GM21528 (cell line): ENCODE measurements around the gene CCN2.
"Not testable (repeated sequence)": the region's sequence is repeated elsewhere in the genome, so short reads cannot be mapped to it uniquely, and the experiment has no call there.

ENCODE experiments used
- ATAC-seq: cut with Tn5 transposase; IDR thresholded peaks from one replicate; pipeline ENCODE4 v1.9.1; 2021; ENCODE audit warnings: mild to moderate bottlenecking, moderate library complexity; ENCODE audit not compliant: unreplicated experiment, low FRiP score

Gene CCN2

DNA sequence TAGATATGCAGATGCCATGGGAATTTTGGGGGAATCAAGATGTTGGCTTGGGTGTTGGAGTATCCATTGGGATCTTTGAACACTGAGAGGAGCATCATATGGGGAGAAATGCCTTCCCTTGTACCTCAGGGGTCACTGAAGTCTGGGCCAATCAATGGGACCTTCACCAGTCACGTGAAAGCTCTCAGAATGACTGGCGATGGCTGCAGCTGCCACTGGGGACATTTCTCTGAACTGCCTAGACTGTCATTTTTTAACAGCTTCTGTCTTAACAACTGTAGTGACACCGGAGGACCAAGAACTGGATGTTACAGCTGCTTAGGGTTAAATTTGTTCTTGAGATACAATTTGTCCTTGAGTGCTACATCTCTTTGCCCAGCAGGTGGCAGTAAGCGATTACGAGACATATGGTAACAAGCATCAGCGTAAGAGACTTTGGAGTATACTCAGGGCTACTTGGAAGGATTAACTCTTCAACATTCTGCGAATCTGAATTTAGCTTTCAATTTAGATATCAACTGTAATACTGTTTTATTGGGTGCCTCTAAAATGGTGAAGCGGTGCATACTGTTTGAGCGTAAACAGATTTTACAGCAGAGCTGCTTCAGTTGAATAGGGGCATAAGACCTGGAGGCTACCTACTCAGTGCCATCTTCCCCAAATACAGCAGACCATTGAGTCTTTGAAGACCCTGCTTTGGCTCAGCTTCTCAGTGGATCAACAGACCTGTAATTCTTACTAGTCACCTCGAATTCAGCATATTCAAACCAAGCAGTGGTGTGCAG, 36.0 kb downstream of the CCN2 start:
- peak; percentile 89 for ATAC-seq

DNA sequence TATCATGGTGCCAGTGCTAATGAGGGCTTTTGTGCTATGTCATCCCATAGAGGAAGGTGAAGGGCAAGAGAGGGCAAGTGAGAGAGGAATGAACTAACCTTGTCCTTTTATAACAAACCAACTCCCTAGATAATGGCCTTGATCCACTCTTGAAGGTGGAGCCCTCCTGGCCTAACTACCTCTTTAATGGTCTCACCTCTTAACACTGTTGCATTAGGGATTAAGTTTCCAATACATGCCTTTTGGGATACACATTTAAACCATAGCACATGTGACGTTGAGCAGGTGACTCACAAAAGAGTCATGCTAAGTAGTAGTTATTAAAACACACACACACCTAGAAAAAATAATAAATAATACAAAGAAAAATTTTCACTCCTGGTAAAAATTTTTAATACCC, 36.9 kb downstream of the CCN2 start:
- ATAC-seq: no peak

DNA sequence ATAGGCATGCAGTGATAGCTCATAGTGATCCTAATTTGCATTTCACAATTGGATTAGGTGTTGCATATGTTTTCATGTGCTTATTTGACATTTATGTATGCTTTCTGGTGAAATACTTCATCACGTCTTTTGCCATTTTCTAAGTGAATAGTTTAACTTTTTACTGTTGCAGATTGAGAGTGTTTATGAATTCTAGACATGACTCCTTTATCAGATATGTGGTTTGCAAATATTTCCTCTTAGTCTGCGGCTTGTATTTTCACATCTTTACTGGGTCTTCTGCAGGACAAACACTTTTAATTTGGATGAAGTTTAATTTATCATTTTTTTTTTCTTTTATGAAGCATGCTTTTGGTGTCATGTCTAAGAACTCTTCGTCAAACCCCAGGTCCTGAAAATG, 39.2 kb downstream of the CCN2 start:
- ATAC-seq: no peak

DNA sequence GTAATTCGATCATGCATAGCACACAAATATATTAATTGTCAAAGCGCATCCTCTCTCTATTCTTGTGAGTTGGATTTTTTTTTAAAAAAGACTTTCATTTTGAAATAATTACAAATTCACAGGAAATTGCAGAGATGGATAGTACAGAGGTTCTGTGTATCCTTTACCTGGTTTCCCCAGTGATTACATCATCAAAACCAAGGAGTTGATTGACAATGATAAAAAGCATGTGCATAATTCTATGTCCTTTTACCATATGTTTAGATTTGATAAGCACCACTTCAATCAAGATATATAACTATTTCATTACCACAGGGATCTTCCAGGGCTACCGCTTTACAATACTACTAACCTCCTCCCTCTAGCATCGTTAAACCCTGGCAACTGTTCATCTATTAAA, 40.2 kb downstream of the CCN2 start:
- no peak for ATAC-seq

DNA sequence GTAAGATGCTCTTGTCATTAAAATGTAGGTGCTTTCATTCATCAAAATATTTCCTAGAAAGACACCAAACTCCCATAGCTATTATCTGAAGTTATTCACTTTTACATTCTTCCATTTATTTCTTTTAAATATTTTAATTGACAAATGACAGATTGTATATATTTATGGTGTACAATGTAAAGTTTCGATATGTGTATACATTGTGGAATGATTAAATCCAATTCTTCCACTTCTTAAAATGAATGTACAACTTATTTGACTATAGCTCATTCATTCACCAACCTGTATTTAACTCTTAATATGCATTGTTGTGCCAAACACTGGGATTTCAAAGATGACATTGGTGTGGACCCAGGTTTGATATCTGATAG, 41.0 kb downstream of the CCN2 start:
- no peak for ATAC-seq

DNA sequence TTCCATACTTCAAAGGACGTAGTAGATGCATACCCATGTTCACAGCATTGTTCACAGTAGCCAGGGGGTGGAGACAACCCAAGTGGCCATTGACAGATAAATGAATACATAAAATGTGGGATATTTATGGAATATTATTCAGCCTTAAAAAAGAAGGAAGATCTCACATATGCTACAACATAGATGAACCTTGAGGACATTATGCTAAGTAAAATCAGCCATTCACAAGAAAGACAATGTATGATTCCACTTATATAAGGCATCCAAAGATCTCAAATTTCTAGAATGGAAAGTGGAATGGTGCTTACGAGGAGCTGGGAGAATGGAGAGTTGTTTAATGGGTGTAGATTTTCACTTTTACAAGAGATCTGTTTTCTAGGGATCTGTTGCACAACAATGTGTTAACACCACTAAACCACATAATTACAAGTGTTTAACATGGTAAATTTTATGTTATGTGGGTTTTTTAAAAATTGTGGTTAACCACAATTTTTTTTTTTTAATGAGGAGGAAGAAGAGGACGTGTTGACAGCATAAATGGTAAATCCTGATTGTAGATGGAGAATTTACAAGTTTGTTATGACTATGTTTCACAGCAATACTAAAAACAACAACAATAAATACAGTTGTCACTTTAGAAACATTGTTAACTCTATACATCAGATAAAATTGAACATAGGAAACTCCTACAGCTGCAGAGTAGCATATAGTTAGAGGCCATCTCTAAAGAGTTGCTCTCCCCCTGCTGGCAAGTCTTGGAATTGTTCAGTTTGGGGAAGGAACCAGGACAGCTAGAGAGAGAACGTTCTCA, 41.6 kb downstream of the CCN2 start:
- peak; percentile 99 for ATAC-seq

DNA sequence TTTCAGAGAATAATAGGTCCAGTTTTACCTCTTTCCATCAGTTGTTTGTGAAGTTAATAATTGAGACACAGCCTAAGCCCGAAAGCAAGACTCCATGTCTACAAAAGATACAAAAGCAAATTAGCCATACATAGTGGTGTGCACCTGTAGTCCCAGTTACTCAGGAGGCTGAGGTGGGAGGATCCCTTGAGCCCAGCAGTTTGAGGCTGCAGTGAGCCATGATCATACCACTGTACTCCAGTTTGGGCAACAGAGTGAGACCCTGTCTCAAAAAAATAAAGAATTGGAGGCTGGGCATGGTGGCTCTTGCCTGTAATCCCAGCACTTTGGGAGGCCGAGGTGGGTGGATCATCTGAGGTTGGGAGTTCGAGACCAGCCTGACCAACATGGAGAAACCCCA, 42.4 kb downstream of the CCN2 start:
- not testable (repeated sequence) for ATAC-seq

DNA sequence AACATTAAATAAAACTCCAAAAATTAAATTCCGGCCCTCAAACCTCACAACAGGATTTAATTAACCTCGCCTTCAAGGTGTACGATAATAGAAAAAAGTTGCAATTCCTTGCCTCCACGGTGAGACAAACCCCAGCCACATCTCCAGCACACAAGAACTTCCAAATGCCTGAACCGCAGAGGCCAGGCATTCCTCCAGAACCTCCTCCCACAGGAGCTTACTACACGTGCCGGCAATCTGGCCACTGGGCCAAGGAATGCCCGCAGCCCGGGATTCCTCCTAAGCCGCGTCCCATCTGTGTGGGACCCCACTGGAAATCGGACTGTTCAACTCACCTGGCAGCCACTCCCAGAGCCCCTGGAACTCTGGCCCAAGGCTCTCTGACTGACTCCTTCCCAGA, 47.4 kb downstream of the CCN2 start:
- ATAC-seq: not testable (repeated sequence)

DNA sequence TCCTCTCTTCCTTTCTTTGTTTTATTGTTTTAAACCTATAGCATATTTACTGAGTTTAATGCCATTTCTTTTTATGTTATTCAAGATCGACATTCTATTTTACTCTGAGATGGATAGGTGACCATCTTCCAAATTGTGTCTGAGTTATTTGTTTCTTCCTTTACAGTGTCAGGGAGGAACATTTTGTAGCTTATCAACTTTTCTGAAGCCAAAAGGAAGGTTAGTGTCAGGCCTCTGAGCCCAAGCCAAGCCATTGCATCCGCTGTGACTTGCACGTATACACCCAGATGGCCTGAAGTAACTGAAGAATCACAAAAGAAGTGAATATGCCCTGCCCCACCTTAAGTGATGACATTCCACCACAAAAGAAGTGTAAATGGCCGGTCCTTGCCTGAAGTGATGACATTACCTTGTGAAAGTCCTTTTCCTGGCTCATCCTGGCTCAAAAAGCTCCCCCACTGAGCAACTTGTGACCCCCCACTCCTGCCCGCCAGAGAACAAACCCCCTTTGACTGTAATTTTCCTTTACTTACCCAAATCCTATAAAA, 49.8 kb downstream of the CCN2 start:
- ATAC-seq: not testable (repeated sequence)

DNA sequence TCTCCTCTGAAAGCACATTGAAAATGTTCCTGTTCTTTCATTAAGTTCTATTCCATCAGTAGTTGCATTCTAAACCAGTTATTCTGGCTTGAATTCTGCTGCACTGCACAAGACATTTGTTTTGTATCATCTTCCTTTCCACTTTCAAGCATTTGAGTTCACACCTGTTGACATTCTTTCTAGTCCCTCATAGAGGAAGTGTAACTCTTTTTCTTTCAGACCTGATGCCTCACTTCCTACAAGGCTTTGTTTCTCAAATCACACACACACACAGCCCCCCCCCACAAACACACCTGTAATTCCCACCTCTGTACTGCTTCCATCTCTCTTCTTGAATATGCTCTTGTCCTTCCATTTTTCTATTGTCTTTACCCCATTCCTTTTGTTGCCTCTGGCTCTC, 50.9 kb downstream of the CCN2 start:
- no peak for ATAC-seq

DNA sequence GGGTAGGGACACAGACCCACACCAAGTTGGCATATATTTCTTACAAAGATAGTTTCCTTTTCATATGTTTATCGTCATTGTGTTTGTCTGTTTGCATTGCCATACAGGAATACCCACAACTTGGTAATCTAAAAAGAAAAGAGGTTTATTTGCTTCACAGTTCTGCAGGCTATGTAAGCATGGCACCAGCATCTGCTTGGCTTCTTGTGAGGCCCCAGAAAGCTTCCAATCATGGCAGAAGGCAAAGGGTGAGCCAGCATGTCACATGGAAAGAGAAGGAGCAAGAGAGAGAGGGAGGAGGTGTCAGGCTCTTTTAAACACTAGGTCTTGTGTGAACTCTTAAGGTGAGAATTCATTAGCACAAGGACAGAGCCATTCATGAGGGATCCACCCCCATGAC, 52.5 kb downstream of the CCN2 start:
- no peak for ATAC-seq
